Right forelimb (tissue), 1 donor: ENCODE results near the gene BAIAP2L2.

Experiments used
- DNase-seq: peaks from one replicate; pipeline ENCODE4 v3.0.0-alpha.2; 2018

The BAIAP2L2 gene

DNA sequence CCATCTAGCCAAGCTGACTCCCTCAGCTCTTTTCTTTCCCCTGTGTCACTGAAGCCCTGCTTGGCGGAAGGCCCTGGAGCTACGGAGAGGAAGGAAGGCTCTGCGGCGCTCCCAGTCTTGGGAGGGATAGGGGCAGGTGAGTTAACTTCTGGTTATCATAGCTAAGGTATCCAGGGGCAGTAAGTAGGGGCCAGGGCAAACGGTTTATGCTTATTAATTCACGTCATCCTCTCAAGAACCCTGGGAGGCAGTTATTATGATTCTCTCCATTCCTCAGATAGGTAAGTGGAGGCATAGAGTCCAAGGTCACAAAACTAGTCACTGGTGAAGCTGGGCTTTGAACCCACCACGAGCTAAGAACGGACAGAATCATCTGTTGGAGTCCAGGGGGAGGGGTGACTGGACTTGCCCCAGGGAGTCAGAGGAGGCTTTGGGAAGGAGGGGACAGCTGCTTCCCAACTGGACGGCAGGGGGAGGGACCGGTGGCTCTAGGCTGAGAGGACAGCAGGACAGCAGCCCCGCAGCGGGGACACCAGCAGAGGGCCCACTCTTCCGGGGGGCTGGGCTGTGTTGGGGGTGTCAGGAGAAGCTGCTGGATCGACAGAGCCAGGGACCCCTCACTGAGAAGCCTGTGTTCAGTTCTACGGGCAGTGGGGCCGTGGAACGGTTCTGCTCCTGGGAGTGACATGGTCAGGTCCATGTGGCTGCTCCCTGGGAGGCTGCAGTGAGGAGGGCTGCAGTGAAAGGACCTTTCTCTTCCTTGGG, 3.5 kb downstream of the BAIAP2L2 start:
- peak; percentile 40 for DNase-seq

DNA sequence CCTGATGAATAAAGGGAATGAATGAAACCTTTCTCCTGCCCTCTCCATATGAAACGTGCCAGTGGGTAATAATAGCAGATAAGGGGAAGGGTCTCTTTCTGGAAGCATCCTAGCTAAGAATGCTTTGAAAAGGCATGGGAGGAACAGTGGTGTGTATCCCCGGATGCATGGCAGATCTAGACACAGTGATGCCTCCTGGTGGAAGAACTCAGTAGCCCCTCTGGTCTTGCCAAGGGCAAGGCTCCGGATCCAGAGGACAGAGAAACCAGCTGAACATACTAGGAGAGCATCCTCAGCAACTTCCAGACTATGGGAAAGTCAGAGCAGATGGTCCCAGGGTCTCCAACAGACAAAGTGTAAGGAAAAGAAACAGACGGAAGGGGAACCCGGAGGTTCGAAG, 6.4 kb downstream of the BAIAP2L2 start:
- peak; percentile 2 for DNase-seq

DNA sequence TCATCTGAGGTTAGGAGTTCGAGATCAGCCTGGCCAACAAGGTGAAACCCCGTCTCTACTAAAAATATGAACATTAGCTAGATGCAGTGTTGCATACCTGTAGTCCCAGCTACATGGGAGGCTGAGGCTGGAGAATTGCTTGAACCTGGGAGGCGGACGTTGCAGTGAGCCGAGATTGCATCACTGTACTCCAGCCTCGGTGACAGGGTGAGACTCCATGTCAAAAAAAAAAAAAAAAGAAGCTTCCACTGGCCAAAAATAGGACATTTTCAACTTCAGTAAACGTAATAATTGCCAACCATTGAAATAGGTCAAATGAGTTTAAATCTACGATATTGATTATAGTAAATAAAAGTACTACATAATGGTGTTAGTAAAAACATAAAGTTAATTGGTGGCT, 6.8 kb downstream of the BAIAP2L2 start:
- no peak for DNase-seq

DNA sequence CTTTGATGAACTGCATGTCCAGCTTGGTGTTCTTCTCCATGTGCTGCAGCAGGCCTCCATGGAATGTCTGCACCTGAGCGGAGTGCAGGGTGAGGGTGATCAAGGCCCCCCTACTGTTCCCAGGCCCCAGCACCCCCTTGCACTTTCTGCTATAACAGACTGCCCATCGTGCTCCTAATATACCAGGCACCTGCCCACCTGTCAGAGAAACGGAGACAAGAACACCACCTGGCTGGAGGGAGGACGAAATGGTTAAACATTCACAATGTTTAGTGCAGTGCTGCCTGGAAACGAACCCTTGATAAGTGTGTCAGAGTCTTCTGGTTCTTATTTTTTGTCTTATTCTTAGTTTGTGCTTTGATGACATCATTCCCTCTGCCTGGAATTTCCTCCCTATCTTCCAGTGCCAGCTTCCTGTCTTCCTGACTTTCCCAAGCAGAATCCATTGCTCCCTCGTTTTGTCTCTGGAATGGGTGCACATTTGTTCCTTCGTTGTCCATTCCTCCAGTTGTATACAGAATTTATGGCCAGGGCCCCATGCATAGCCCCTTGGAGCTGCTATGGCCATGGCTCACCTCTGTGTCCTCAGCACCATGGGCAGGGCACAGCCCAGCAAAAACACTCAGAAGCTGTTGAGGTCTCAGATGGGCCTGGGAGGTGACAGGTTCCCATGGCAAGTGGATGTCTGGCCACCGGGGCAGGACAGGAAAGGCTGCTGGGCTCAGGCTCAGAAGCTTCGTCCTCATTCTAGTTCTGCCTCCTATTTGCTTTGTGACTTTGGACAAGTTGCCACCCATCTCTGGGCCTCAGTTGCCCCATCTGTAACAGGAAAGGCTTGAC, 11.9 kb downstream of the BAIAP2L2 start:
- DNase-seq, result peak; percentile 36

DNA sequence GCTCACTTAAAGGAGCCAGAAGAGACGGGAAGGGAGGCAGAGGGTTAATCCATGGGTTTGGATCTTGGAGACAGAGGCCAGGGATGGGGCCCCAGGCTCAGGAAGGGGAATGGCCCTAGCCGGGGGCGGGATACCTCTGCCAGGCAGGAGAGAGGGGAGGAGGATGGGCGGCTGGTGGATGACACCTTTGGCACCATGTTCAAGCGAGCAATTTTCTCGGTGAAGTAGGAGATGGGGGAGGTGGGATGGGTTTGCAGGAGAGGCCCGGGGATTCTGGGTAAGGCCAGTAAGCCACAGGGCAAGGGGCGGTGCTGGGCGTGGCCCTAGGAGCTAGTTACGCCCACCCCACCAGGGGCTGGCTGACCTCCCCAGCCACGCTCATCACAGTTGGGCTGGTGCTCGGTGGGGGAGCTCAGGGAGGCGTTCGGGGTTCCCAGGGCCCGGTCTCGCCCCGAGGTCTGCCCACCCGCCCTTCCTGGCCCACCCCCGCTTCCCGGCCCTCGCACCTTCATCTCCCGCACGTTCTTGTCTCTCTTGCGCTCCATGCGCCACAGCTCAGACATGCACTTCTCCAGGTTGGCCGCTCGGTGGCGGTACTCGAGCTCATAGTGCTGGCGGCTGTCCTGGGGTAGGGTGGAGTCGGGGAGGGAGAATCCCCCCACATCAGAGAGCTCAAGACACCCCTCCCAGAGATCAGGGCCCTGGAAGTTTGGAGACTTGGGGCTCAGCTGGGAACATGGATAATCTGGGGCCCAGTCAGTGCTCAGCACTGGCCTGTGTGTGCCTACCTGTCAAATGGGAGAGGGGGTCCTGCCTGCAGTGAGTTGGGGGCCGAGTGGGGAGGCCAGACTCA, 12.7 kb downstream of the BAIAP2L2 start:
- peak; percentile 55 for DNase-seq

DNA sequence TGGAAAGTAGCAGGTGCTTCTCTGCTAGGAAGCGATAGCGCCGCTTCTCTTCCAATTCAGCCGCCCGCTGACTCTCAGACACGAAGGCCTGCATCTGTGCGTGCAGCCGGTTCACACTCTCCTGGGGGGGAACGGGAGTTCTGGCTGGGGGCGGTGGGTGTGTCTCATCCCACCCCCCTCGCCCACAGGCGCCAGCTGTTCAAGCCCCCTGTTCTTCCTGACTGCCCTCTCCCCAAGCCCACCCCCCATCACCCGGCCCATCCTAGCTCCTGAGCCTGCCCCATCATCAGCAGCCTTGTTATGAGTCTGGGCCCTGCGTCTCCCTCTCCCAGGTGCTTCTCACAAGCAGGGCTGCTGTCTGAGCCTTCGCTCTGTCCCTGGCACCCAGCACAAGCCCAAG, 13.4 kb downstream of the BAIAP2L2 start:
- peak; percentile 46 for DNase-seq

DNA sequence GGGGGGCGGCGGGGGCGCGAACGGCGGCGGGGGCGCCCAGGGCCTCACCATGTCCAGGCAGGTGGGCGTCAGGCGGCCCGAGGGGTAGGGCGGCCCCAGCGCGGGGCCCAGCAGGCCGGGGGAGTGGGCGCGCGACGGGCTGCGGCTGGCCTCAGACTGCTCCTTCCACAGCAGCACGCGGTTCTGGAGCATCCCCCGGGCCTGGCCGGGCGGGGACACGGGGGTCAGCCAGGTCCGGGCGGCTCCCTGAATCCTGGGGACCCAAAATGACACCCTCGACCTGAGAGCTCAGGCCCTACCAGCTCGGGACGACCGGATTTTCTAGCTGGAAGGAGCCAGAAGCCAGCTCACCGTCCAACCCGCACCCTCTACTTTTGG, 21.0 kb downstream of the BAIAP2L2 start:
- no peak for DNase-seq

DNA sequence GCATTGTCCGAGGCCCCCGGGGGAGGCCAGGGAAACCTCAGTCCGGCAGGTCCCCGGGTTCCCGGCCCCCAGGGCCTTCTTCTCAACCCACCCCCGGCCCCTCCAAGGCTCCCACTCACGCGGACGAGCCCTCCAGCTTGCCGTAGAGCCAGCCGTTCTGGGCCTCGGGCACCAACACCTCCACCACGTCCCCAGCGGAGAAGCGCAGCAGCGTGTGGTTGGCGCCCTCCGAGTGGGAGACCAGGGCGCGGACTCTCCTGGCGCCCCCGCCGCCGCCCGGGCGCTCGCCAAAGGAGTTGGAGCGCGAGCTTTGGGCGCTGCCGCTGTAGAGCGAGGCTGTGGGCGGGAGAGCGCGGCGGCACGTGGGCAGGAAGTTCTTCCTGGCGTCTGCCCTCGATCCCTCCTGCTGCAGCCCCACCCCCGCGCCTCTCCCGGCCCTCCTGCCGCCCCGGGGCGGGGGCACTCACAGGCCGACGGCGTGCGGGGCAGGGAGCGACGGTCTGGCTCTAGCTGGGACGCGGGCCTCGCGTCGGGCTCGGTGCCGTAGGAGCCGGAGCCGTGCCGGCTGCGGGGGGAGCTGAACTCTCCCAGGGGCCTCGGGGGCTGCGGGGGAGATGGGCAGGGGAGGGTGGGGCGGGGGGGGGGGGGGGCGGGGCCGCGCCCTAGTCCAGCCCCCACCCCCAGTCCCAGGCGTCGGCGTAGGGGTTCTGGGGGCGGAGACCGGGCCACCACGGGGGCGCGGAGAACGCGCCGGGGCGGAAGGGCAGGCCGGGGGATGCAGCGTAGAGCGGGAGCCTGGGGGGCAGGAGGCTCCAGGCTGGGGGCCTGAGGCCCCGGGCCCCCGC, 21.6 kb downstream of the BAIAP2L2 start:
- no peak for DNase-seq

DNA sequence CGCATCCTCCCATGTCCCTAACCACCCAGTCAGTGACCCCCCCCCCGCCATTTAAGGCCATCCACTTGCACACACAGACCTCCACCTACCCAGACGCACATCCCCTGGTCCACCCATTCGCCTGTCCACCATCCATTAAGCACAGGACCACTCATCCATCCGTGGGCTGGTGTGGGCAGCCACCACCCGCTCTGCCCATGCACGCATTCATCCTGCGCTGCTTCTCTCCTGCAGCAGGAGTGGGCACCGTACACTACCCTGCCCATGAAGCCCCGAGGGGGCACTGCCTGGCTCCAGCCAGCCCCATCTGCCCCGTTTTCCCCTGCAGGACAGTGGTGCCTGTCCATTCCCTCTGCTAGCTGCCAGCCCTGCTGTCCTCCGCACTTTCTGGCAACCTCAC, 22.6 kb downstream of the BAIAP2L2 start:
- no peak for DNase-seq

DNA sequence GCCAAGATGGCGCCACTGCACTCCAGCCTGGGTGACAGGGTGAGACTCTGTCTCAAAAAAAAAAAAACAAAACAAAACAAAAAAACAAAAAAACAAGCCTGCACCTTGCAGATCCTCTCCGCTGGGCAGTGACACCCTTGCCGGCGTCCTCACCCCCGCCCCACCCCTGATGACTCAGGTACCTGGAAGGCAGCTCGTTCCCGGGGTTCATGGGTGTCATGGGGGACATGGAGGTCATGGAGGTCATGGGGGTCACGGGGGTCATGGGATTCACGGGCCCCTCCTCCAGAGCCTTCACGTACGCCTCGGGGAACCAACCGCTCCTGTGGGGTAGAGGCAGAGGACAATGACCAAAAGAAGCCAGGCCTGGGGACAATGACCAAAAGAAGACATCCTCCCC, 23.5 kb downstream of the BAIAP2L2 start:
- DNase-seq, result no peak

DNA sequence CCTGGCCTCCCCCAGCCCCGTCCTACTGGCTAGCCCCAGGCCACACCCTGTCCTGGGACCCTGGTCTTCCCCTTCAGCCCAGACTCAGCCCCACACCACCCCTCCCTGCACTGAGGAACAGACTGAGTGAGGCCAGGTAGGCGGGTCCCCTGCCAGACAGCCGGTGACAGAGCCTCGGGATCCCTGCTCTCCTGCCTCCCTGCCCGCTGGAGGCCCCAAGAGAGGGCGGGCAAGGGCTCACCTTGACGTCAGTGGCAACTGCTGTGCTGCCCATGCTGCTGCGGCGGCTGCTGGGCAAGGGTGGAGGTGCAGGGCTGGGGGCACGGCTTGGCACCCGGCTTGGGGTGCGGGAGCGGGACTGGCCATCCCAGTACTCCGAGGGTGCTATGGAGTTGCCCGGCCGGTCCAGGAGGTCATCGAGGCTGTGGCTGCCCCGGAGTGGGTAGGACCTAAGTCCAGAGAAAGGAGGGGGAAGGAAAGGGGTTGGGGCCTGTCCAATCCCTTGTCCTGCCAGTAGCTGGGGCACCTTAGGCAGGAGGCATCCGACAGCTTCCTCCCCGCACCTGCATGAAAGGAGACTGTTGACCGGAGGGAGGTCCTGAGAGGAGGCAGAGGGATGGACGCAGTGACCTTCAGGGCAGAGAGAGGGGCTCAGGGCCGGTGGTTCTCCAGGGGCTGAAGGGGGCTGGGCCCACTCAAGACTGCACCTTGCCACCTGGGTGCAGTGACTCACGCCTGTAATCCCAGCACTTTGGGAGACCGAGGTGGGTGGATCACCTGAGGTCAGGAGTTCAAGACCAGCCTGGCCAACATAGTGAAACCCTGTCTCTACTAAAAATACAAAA, 24.3 kb downstream of the BAIAP2L2 start:
- DNase-seq, result peak; percentile 37

DNA sequence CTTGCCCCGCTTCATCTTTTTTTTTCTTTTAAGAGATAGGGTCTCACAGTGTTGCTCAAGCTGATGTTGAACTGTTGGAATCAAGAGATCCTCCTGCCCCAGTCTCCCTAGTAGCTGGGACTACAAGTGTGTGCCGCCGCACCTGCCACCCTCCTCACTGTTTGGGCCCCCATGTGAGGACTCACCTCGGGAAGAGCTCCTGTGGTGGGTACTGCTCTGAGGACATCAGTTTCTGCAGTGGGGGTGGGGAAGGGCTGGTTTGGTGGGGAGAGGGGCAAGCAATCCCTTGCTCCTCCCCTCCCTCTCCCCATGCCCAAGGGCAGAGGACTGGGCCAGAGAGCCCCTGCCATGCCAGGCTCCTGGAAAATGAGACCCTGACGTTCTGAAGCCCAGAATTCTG, 25.0 kb downstream of the BAIAP2L2 start:
- no peak for DNase-seq

DNA sequence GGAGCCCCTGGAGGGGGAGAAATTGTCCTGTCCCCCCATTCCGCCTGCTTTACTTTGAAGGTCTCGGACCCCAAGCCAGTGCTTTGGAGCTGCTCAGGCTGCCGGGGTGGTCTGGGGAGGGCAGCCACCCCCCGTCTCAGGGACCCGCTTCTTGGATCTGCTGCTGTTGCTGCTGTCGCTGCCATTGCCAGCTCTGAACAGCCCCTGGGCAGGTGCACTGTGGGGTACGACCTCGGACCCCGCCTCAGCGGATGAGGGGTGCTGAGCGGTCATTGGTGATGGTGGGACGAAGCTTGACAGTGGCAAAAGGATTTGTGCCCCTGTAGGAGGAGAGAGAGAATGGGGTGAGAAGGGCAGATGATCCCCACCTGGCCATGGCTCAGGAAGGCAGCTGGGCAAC, 25.4 kb downstream of the BAIAP2L2 start:
- no peak for DNase-seq

DNA sequence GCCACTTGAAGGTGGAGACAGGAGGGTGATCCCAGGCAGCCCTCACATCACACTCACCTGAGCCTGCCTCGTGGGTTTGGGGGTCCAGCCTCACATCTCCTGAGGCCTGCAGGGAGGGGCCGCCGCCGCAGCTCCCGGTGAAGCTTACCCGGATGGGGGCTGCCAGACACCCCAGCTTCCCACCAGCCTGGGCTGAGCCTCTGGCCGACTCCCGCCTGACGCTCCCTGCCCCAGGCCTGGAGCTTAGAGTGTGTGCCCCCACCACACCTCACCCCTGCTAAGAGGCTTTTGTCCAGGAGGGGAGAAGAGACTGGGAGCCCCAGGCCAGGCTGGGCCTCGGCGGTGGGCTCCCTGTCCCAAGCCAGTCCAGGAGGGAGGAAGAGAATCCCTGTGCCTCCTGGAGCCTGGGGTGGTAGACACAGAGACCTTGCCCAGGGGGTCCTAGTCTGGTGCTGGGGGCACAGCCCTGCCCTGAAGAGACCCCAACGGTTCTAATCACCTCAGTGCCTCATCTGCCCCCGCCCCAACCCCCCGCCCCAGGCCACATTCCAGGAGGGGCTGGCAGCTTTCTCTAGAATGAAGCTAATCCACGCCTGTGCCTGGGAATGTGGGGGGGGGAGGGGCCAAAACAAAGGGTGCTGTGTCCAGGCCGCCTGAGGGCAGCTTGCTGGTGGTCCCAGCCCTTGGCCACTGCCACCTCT, 26.4 kb downstream of the BAIAP2L2 start, which contains the start of gene SLC16A8:
TSS of gene SLC16A8 (minus strand) at position 254 of the 701 bp plus-strand sequence. CDS start 1,311 bp downstream, outside the sequence.
- no peak for DNase-seq

DNA sequence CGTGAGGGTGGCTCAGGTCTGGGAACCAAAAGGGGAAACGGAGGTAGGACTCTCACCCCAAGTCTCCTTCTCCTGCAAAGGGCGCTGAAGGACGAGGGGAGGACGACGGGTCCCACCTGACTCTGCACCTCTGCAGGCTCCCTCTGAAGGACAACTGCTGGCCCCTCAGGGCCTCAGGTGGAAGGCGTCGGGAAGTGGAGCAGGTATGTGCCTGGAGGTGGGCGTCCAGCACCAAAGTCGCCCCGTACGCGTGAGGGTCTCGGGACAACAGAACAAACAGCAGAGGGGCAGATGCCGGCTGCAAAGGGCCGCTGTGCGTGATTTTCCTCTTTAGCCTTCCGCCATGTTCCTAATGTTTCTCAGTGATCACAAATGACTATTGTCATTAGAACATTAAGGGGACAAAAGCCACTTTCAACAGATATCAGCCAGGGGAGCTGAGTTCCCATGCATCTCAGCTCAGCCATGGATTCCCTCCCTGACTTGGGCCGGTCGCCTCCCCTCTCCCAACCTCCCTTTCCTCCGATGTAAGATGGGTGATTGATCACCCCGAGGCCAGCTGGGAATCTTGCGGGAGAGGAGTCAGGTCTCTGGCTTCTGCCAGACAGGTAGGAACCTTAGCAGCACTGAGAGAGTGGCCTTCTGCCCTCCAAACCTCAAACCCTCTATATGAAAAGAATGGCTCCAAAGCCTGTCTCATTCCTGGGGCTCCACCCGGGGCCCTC, 27.3 kb downstream of the BAIAP2L2 start:
- DNase-seq, result no peak

DNA sequence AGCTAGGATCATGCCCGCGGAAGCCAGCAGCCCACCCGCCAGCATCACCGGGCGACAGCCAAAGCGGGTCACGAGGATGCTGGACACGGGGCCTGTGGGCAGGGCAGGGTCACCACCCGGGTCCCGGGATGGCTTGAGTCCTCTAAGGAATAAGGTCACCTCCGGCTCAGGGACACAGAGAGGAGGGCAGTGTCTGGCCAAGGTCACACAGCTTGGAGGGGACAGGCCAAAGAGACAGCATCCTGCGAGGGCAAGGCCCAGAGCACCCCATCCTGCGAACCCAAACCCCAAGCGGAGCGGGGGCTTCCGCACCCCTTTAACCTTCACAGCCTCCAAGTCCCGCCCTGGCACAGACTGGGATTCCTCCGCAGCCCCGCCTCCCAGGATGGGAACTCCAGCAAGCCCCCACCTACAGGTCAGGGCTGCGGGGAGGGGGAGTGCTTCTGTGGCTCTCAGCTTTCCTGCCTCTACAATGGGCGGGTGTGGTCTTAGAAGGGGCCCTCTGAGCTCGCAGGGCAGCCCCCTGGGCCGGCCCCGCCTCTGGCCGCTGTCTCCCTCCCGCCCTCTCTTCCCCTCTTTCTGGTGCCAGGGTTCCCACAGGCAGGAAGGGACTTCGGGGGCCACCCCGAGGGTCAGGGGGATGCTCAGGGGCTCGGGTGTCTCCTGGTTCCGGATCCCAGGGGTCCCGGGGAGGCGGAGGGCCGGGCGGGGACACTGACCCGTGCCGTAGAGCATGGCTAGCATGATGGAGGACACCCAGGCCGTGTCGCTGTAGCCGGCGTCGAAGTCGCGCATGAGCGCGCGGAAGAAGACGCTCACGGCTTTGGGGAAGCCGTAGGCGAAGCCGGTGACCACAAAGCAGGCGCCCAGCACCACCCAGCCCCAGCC, 28.3 kb downstream of the BAIAP2L2 start:
- no peak for DNase-seq

DNA sequence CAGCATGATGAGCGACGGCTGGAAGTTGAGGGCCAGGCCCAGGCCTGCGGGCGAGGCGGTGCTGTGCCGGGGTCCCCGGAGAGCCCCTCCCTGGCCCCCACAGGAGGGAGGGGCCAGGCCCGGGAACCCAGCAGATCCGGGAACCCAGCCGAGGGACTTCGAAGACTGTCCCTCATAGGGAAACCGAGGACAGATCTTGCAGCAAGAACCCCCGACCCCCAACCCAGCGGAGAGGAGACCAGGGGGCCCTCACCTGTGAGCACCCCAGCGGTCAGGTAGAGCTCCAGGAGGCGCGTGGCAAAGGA, 28.9 kb downstream of the BAIAP2L2 start:
- no peak for DNase-seq

DNA sequence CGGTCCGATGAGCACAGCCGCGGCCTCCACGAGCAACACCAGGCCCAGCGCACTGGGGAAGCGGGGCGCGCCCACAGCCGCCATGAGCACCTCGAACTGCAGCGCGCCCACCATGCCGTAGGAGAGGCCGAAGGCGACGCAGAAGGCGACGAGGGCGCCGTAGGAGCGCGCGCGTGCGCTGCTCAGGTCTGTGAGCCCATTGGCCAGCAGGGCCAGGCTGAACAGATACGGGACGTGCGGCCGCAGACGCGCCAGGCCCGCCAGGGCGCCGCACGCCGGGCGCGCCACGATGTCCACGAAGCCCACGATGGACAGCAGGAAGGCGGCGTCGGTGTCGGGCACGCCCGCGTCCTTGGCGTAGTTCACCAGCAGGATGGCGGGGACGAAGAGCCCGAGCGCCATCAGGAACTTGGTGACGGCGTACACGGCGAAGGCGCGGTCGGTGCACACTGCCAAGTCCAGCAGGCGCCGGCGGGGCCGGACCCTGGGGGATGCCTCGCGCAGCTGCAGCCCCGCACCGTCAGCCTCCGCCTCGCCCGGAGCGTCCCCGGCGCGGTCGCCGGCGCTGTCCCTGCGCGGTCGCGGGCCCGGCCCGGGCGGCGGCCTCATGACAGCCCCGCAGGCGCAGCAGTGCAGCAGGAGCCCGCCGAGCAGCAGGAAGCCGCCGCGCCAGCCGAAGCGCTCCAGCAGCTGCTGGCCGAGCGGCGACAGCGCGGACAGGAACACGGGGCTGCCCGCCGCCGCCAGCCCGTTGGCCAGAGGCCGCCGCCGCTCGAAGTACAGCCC, 29.4 kb downstream of the BAIAP2L2 start:
- DNase-seq, result no peak
